ENCODE measurements around the gene GJD4.

GJD4 gene

DNA sequence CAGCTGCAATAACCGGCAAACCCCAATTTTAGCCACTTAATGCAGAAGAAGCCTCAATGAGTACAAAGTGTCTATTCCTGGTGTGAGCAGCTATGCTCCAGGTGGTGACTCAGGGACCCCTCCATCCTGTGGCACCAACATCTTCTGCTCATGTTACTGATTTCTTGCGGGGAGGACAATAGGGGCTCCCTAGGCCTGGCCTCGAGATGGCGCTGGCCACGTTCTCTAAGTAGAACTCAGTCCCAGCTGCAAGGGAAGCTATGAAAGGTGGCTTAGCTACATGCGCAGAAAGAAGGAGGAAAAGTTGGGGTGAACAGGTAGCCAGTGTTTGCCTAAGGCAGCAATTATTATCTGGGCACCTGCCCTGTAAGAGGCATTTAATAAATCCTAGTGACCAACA, 6.6 kb downstream of the GJD4 start:
- no peaks in the 10 kb centered on the region for H3F3A ChIP-seq (ENCODE audit: control insufficient read depth, insufficient read depth)
- H3K27ac ChIP-seq (ENCODE audit: low read depth, low read length): no peak overlapping the region
- no peak overlapping the region for H3K4me2 ChIP-seq (ENCODE audit: low read length)

DNA sequence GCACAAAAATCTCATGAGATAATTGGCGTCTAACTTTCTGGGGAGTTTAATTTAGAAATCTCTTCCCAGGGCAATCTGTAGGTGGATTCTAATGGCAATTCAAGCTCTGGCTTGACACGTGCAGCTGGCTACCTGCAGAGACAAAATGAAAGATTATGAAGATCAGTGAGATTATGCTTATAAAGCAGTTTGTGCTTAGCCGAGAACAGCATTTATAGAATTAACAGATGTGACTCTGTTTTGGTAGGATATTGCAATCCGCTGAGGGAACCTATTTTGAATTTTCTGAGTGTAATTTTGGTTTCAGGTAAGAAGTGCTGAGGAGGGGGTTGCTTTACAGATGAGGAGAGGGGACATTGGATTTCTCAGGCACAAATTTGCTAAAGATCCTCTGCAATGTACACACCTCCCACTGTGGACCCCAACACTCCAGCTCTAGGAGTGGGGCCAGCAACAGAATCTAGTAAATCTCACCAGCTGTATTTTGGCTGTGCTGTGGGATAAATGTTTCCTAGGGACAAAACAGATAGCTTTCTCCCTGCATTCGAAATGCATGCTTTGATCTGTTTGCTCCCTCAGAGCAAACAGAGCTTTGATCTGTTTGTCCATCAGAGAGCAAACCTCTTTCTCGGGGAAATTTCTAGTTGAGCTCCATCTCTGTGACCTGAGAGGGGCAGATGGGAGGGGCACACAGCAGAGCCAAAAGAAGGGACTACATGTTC, 7.4 kb downstream of the GJD4 start:
- Histone ChIP-seq H3K9me3 (ENCODE audit: control insufficient read depth, insufficient read depth, low read length) (no peaks in the 10 kb centered on the region), H3F3A (ENCODE audit: control insufficient read depth, insufficient read depth) (no peaks in the 10 kb centered on the region), H3K9me2 (replicated peaks; ENCODE audit: control insufficient read depth, low read length) (no peaks in the 10 kb centered on the region), H3K36me3 (ENCODE audit: control insufficient read depth, low read length) (no peaks in the 10 kb centered on the region), H3K27me3 (ENCODE audit: control insufficient read depth, low read length) (peaks cover 11% of the 10 kb centered on the region), H3K79me2 (ENCODE audit: control insufficient read depth, low read length) (no peaks in the 10 kb centered on the region), H3K4me3 (ENCODE audit: low read length) (no peak overlapping the region), H3K4me1 (ENCODE audit: control insufficient read depth, low read length) (no peaks in the 10 kb centered on the region), H3K27ac (ENCODE audit: low read depth, low read length) (no peak overlapping the region), H4K20me1 (ENCODE audit: control insufficient read depth, insufficient read depth, low read depth, low read length) (no peaks in the 10 kb centered on the region), H3K4me2 (ENCODE audit: low read length) (no peak overlapping the region)
- TF ChIP-seq, protein P1, sequence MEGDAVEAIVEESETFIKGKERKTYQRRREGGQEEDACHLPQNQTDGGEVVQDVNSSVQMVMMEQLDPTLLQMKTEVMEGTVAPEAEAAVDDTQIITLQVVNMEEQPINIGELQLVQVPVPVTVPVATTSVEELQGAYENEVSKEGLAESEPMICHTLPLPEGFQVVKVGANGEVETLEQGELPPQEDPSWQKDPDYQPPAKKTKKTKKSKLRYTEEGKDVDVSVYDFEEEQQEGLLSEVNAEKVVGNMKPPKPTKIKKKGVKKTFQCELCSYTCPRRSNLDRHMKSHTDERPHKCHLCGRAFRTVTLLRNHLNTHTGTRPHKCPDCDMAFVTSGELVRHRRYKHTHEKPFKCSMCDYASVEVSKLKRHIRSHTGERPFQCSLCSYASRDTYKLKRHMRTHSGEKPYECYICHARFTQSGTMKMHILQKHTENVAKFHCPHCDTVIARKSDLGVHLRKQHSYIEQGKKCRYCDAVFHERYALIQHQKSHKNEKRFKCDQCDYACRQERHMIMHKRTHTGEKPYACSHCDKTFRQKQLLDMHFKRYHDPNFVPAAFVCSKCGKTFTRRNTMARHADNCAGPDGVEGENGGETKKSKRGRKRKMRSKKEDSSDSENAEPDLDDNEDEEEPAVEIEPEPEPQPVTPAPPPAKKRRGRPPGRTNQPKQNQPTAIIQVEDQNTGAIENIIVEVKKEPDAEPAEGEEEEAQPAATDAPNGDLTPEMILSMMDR (IDR thresholded peaks at IDR 0.05; ENCODE audit: low read depth, low read length, poor library complexity, severe bottlenecking): no peak
- no peak for TF ChIP-seq EZH2phosphoT487 (IDR thresholded peaks at IDR 0.05; ENCODE audit: borderline replicate concordance, low read length)

More for the DNA sequence above, 6.6 kb downstream of the GJD4 start:
- Histone ChIP-seq H4K20me1 (ENCODE audit: control insufficient read depth, insufficient read depth, low read depth, low read length) (no peaks in the 10 kb centered on the region), H3K36me3 (ENCODE audit: control insufficient read depth, low read length) (no peaks in the 10 kb centered on the region), H3K9me3 (ENCODE audit: control insufficient read depth, insufficient read depth, low read length) (no peaks in the 10 kb centered on the region), H3K4me1 (ENCODE audit: control insufficient read depth, low read length) (no peaks in the 10 kb centered on the region), H3K4me3 (ENCODE audit: low read length) (no peak overlapping the region), H3K79me2 (ENCODE audit: control insufficient read depth, low read length) (no peaks in the 10 kb centered on the region), H3K27me3 (ENCODE audit: control insufficient read depth, low read length) (peaks cover 11% of the 10 kb centered on the region), H3K9me2 (replicated peaks; ENCODE audit: control insufficient read depth, low read length) (no peaks in the 10 kb centered on the region)
- TF ChIP-seq EZH2phosphoT487 (IDR thresholded peaks at IDR 0.05; ENCODE audit: borderline replicate concordance, low read length): no peak
- TF ChIP-seq, protein P1 (IDR thresholded peaks at IDR 0.05; ENCODE audit: low read depth, low read length, poor library complexity, severe bottlenecking): no peak

DNA sequence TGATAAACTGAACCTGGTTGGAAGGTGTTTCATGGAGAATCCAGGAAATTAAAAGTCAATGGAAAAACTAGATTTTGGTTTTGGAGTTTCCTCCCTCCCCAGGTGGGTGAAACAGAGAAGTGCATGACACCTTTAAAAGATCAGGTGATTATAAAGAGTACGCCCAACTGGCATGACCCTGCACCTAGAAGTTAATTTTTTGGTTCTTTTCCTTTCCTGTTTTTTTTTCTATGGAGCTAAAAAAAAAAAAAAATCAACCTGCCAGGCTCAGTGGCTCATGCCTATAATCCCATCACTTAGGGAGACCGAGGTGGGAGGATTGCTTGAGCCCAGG, 7.9 kb downstream of the GJD4 start:
- Histone ChIP-seq H3K4me3 (ENCODE audit: low read length) (no peak overlapping the region), H4K20me1 (ENCODE audit: control insufficient read depth, insufficient read depth, low read depth, low read length) (no peaks in the 10 kb centered on the region), H3K4me1 (ENCODE audit: control insufficient read depth, low read length) (no peaks in the 10 kb centered on the region), H3F3A (ENCODE audit: control insufficient read depth, insufficient read depth) (no peaks in the 10 kb centered on the region), H3K4me2 (ENCODE audit: low read length) (no peak overlapping the region), H3K36me3 (ENCODE audit: control insufficient read depth, low read length) (no peaks in the 10 kb centered on the region), H3K9me3 (ENCODE audit: control insufficient read depth, insufficient read depth, low read length) (no peaks in the 10 kb centered on the region), H3K27me3 (ENCODE audit: control insufficient read depth, low read length) (peaks cover 11% of the 10 kb centered on the region), H3K79me2 (ENCODE audit: control insufficient read depth, low read length) (no peaks in the 10 kb centered on the region), H3K9me2 (replicated peaks; ENCODE audit: control insufficient read depth, low read length) (no peaks in the 10 kb centered on the region), H3K27ac (ENCODE audit: low read depth, low read length) (no peak overlapping the region)
- TF ChIP-seq, protein P1 (IDR thresholded peaks at IDR 0.05; ENCODE audit: low read depth, low read length, poor library complexity, severe bottlenecking): no peak
